ENCODE results near the gene ZNF205.
"Not testable (repeated sequence)": the region's sequence is repeated elsewhere in the genome, so short reads cannot be mapped to it uniquely, and the experiment has no call there.

Gene ZNF205

GRCh38 chr16:3135126-3135715 lies 22.8 kb downstream of the ZNF205 start:
- DNase-seq = no peak

- no peak for DNase-seq
These were observed 24.9 kb downstream of the ZNF205 start for GRCh38 chr16:3137267-3137666.

GRCh38 chr16:3138342-3138741 lies 26.0 kb downstream of the ZNF205 start:
- DNase-seq = no peak

- no peak for DNase-seq
These were observed 26.5 kb downstream of the ZNF205 start for GRCh38 chr16:3138823-3139426.

GRCh38 chr16:3139561-3139960 lies 27.2 kb downstream of the ZNF205 start:
- DNase-seq = not testable (repeated sequence)

- no peak for DNase-seq
These were observed 28.4 kb downstream of the ZNF205 start for GRCh38 chr16:3140603-3141427.

- no peak for DNase-seq
These were observed 29.5 kb downstream of the ZNF205 start for GRCh38 chr16:3141781-3142311.

GRCh38 chr16:3142327-3142726 lies 29.9 kb downstream of the ZNF205 start:
- no peak for DNase-seq

- no peak for DNase-seq
These were observed 30.4 kb downstream of the ZNF205 start for GRCh38 chr16:3142770-3143169.

- no peak for DNase-seq
These were observed 30.8 kb downstream of the ZNF205 start for GRCh38 chr16:3143189-3143588.

- peak; percentile 28 for DNase-seq
These were observed 31.4 kb downstream of the ZNF205 start for GRCh38 chr16:3143598-3144320.

GRCh38 chr16:3144321-3144983 lies 32.1 kb downstream of the ZNF205 start:
- DNase-seq = no peak

GRCh38 chr16:3145151-3145550 lies 32.8 kb downstream of the ZNF205 start:
- no peak for DNase-seq

- DNase-seq = no peak
These were observed 33.3 kb downstream of the ZNF205 start for GRCh38 chr16:3145660-3146059.

- DNase-seq = no peak
These were observed 34.8 kb downstream of the ZNF205 start for GRCh38 chr16:3147046-3147756.

GRCh38 chr16:3147757-3148104 lies 35.3 kb downstream of the ZNF205 start:
- no peak for DNase-seq

- no peak for DNase-seq
These were observed 36.1 kb downstream of the ZNF205 start for GRCh38 chr16:3148256-3149192.

- no peak for DNase-seq
These were observed 36.8 kb downstream of the ZNF205 start for GRCh38 chr16:3149193-3149530.

GRCh38 chr16:3149630-3150345 lies 37.4 kb downstream of the ZNF205 start:
- DNase-seq = peak; percentile 73
